K562 (cell line): Measurements from ENCODE around the gene SRGAP3.

ENCODE experiments used
- MYBL2 ChIP-seq, 2 experiments: fragments of 450-650 bp in 1 of 2; sonication (generic) in 1 of 2; formaldehyde crosslinking in 1 of 2; IDR thresholded peaks; 2 replicates each; pipeline versions ENCODE4 v1.6.1 to v1.8.1; 2017 to 2022; ENCODE audit warnings: borderline replicate concordance in 1 of 2, inconsistent platforms in 1 of 2, low read depth in 1 of 2, mild to moderate bottlenecking in 1 of 2, missing genetic modification reagents in 1 of 2, moderate library complexity in 1 of 2
- POLR2A ChIP-seq: fragments of 450-650 bp; conservative IDR thresholded peaks from 2 replicates; pipeline ENCODE4 v1.6.1; 2016
- RAD21 ChIP-seq, 2 experiments: fragments of 250-450 bp in 1 of 2; fragments of 450-650 bp in 1 of 2; sonication (Bioruptor Pico) in 1 of 2; formaldehyde crosslinking in 1 of 2; IDR thresholded peaks in 1 of 2; conservative IDR thresholded peaks in 1 of 2; 2 replicates each; pipeline versions ENCODE4 v1.4.0 to v1.8.0; 2020 to 2022; ENCODE audit warnings: mild to moderate bottlenecking in 2 of 2, moderate library complexity in 1 of 2
- RFX5 ChIP-seq: IDR thresholded peaks from 2 replicates; pipeline ENCODE4 v1.6.1; 2011; ENCODE audit warnings: low read depth, mild to moderate bottlenecking, improper control_type of control experiment, low read length
- TF ChIP-seq, protein P1 (sequence below): sonication (generic); formaldehyde crosslinking; IDR thresholded peaks from 2 replicates; pipeline ENCODE4 v1.9.0; 2022; ENCODE audit warnings: mild to moderate bottlenecking, missing genetic modification reagents

DNA sequence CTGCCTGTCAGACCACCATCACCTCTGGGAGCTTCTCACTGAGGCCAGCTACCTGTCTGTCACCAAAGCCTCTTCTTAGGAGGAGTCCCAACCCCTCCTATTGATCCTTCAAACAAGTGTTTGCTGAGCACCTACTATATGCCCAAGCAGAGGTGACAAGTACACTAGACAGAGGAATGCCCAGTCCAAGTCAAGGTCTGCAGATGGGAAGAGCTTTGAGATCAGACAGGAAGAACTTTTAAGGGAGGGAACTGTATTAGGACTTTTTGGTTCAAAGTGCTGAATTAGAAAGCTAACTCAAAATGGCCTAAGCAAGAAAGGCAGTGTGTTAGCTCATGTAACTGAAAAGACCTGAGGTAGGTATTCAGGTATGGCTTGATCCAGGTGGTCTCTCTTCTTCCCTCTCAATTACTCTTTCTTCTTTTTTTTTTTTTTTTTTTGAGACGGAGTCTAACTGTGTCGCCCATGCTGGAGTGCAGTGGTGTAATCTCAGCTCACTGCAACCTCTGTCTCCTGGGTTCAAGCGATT is 282.6 kb downstream of the SRGAP3 start:
- TF ChIP-seq MYBL2 (IDR thresholded peaks at IDR 0.05; ENCODE audit: low read depth) (no peak), MYBL2 (CRISPR knock-in tag; IDR thresholded peaks at IDR 0.05; ENCODE audit: borderline replicate concordance) (no peak), POLR2A (no peak), RAD21 (CRISPR knock-in tag; conservative IDR thresholded peaks at IDR 0.05 in 1 of 2, IDR thresholded peaks at IDR 0.05 in 1 of 2) (no peak), RFX5 (no peak)
- TF ChIP-seq, protein P1, sequence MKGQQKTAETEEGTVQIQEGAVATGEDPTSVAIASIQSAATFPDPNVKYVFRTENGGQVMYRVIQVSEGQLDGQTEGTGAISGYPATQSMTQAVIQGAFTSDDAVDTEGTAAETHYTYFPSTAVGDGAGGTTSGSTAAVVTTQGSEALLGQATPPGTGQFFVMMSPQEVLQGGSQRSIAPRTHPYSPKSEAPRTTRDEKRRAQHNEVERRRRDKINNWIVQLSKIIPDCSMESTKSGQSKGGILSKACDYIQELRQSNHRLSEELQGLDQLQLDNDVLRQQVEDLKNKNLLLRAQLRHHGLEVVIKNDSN (CRISPR knock-in tag) = no peak
